HEK293T (cell line): ENCODE data around the gene TPO.

Experiments used
- CTCF ChIA-PET: fragments of 350-600 bp; formaldehyde crosslinking; extraction: SDS; loops from one replicate; lab custom pipeline; 2021; ENCODE audit warnings: antibody characterized with exemption, inconsistent platforms; lab: Yijun Ruan, JAX
- POLR2A ChIA-PET: fragments of 350-600 bp; formaldehyde crosslinking; extraction: SDS; loops from one replicate; lab custom pipeline; 2020; ENCODE audit warnings: antibody characterized with exemption, inconsistent platforms; lab: Yijun Ruan, JAX
- DNase-seq: peaks from one replicate; pipeline ENCODE4 v3.0.0; 2012; ENCODE audit warnings: mixed read lengths; ENCODE audit errors: extremely low spot score
- ARNT ChIP-seq: fragments of 450-650 bp; IDR thresholded peaks from 2 replicates; pipeline ENCODE4 v1.6.1; 2017; ENCODE audit warnings: mild to moderate bottlenecking
- BHLHE40 ChIP-seq: fragments of 450-650 bp; IDR thresholded peaks from 2 replicates; pipeline ENCODE4 v1.6.1; 2016; ENCODE audit warnings: mild to moderate bottlenecking, moderate library complexity, borderline replicate concordance
- CTBP1 ChIP-seq: fragments of 450-650 bp; IDR thresholded peaks from 2 replicates; pipeline ENCODE4 v1.6.1; 2016; ENCODE audit warnings: borderline replicate concordance
- ELF4 ChIP-seq: fragments of 450-650 bp; IDR thresholded peaks from 2 replicates; pipeline ENCODE4 v1.6.1; 2017; ENCODE audit warnings: antibody characterized with exemption
- FOXA1 ChIP-seq: fragments of 450-650 bp; IDR thresholded peaks from 2 replicates; pipeline ENCODE4 v1.6.1; 2016; ENCODE audit warnings: mild to moderate bottlenecking
- FOXK2 ChIP-seq: fragments of 450-650 bp; IDR thresholded peaks from 2 replicates; pipeline ENCODE4 v1.6.1; 2016; ENCODE audit warnings: mild to moderate bottlenecking
- FOXM1 ChIP-seq: fragments of 450-650 bp; IDR thresholded peaks from 2 replicates; pipeline ENCODE4 v1.6.1; 2017; ENCODE audit warnings: mild to moderate bottlenecking, borderline replicate concordance
- HDGF ChIP-seq: fragments of 450-650 bp; IDR thresholded peaks from 2 replicates; pipeline ENCODE4 v1.6.1; 2017; ENCODE audit warnings: antibody characterized with exemption, borderline replicate concordance
- L3MBTL2 ChIP-seq: fragments of 450-650 bp; conservative IDR thresholded peaks from 2 replicates; pipeline ENCODE4 v1.6.1; 2016; ENCODE audit warnings: mild to moderate bottlenecking
- LEF1 ChIP-seq: fragments of 450-650 bp; IDR thresholded peaks from 2 replicates; pipeline ENCODE4 v1.6.1; 2017; ENCODE audit warnings: mild to moderate bottlenecking, borderline replicate concordance
- NFRKB ChIP-seq: fragments of 450-650 bp; IDR thresholded peaks from 2 replicates; pipeline ENCODE4 v1.6.1; 2016; ENCODE audit warnings: mild to moderate bottlenecking, moderate library complexity
- SP1 ChIP-seq: fragments of 450-650 bp; IDR thresholded peaks from 2 replicates; pipeline ENCODE4 v1.6.1; 2017
- SUZ12 ChIP-seq: fragments of 450-650 bp; IDR thresholded peaks from 2 replicates; pipeline ENCODE4 v1.6.1; 2016; ENCODE audit warnings: mild to moderate bottlenecking
- TARDBP ChIP-seq: fragments of 450-650 bp; IDR thresholded peaks from 2 replicates; pipeline ENCODE4 v1.6.1; 2016
- ZNF384 ChIP-seq: fragments of 450-650 bp; IDR thresholded peaks from 2 replicates; pipeline ENCODE4 v1.6.1; 2016
- TF ChIP-seq, protein P1 (sequence below): fragments of 450-650 bp; IDR thresholded peaks from 2 replicates; pipeline ENCODE4 v1.6.1; 2016

Gene TPO

GRCh38 chr2:1413156-1413710 lies at the start of gene TPO:
TPO (plus strand) TSS chr2:1413463; CDS start chr2:1414409, 946 bp downstream.
- TF ChIP-seq ELF4 (no peak), ZNF384 (no peak), NFRKB (no peak), FOXA1 (no peak), TARDBP (no peak), SP1 (no peak), SUZ12 (no peak), FOXM1 (no peak), BHLHE40 (no peak), FOXK2 (no peak), ARNT (no peak), CTBP1 (no peak), HDGF (no peak), LEF1 (no peak), L3MBTL2 (no peak)
- TF ChIP-seq, protein P1, sequence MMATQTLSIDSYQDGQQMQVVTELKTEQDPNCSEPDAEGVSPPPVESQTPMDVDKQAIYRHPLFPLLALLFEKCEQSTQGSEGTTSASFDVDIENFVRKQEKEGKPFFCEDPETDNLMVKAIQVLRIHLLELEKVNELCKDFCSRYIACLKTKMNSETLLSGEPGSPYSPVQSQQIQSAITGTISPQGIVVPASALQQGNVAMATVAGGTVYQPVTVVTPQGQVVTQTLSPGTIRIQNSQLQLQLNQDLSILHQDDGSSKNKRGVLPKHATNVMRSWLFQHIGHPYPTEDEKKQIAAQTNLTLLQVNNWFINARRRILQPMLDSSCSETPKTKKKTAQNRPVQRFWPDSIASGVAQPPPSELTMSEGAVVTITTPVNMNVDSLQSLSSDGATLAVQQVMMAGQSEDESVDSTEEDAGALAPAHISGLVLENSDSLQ: no peak
- no peak for DNase-seq
- CTCF ChIA-PET: no interaction called here
- POLR2A ChIA-PET: no interaction called here

DNA sequence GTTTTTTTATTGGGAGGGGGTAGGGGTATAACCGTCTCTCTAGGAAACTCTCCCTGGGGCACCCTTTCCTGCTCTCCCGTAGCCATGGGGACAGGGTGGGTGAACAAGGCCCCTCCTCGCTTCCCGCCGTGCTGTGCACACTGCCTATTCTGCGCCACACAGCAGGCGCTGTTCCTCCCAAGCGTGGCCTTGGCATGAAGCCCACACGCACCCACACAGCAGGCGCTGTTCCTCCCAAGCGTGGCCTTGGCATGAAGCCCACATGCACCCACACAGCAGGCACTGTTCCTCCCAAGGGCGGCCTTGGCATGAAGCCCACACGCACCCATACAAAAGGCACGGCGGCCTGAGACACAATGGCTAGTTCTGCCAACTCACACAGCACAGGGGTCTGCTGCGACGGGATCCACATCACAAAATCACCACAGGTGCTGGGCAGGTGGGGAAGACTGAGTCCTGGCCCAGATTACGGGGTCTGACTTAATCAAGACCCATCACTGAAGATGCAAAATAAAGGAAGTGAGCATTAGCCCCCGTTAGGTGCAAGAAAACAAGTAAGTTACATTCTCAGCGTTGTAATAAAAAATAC lies 46.6 kb upstream of the TPO start:
- TF ChIP-seq HDGF (no peak), BHLHE40 (no peak), FOXM1 (no peak), SUZ12 (no peak), ELF4 (no peak), ZNF384 (no peak), FOXK2 (no peak), NFRKB (no peak), ARNT (no peak), L3MBTL2 (no peak)
- no peak for DNase-seq
- ChIA-PET CTCF (no interaction called here), POLR2A (no interaction called here)

DNA sequence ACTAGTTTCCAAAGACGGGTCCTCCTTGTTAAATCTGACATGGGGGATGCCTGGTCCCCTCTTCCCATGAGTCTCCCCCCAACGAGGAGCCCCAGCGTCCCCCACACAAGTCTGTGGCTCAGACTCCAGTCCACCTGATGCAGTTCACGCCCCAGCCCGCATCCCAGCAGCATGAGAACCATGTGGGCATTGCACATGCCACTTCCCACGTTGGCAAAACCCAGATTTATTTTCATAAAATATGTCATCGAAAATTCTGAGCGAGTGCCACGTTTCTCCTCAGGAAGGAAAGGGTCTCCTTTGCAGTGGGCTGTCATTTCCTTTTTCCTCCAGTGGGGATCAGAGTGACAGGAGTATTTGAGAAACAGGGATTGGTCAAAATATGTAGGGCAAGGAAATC lies 45.7 kb upstream of the TPO start:
- ChIA-PET POLR2A (no interaction called here), CTCF (no interaction called here)
- TF ChIP-seq TARDBP (no peak), ARNT (no peak), NFRKB (no peak)
- DNase-seq: no peak

- CTCF ChIA-PET: no interaction called here
- POLR2A ChIA-PET: no interaction called here
- TF ChIP-seq, protein P1: no peak
- TF ChIP-seq NFRKB (no peak), TARDBP (no peak), LEF1 (no peak), SUZ12 (no peak), FOXM1 (no peak), FOXA1 (no peak), ARNT (no peak), FOXK2 (no peak), HDGF (no peak), CTBP1 (no peak), L3MBTL2 (no peak), SP1 (no peak), ZNF384 (no peak), ELF4 (no peak), BHLHE40 (no peak)
- no peak for DNase-seq
Measured at GRCh38 chr2:1369905-1370304, 43.4 kb upstream of the TPO start.

DNA sequence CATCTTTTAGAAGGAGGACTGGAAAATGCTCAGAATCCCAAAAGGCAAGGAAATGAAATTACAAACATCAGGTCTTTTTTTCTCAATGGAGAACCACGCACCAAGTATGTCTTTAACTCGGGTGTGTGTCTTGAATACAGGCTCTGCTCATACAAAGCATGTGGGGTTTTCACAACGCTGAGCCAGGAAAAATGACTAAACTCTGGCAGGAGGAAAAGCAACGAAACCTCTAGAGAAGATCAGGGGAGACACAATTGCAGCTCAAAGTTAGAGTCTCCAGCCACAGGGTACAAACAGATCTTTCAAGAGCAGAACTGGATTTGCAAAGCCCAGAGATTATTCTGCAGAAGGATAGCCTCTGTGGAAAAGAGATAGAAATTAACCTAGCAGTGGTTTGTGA lies 42.8 kb upstream of the TPO start:
- no peak for TF ChIP-seq HDGF
- TF ChIP-seq CTBP1: no peak
- TF ChIP-seq FOXK2: no peak
- TF ChIP-seq BHLHE40: no peak
- no peak for TF ChIP-seq SP1
- no peak for TF ChIP-seq L3MBTL2
- no peak for TF ChIP-seq SUZ12
- no peak for TF ChIP-seq ELF4
- TF ChIP-seq NFRKB: no peak
- no peak for TF ChIP-seq FOXA1
- TF ChIP-seq, protein P1: no peak
- no peak for TF ChIP-seq LEF1
- TF ChIP-seq TARDBP: no peak
- TF ChIP-seq FOXM1: no peak
- TF ChIP-seq ZNF384: no peak
- ChIA-PET POLR2A (no interaction called here), CTCF (no interaction called here)
- no peak for DNase-seq

GRCh38 chr2:1371082-1371481 lies 42.2 kb upstream of the TPO start:
- ChIA-PET POLR2A (no interaction called here), CTCF (no interaction called here)
- no peak for TF ChIP-seq SP1
- no peak for DNase-seq
